ENCODE results near the gene YTHDF1.

Gene YTHDF1

DNA sequence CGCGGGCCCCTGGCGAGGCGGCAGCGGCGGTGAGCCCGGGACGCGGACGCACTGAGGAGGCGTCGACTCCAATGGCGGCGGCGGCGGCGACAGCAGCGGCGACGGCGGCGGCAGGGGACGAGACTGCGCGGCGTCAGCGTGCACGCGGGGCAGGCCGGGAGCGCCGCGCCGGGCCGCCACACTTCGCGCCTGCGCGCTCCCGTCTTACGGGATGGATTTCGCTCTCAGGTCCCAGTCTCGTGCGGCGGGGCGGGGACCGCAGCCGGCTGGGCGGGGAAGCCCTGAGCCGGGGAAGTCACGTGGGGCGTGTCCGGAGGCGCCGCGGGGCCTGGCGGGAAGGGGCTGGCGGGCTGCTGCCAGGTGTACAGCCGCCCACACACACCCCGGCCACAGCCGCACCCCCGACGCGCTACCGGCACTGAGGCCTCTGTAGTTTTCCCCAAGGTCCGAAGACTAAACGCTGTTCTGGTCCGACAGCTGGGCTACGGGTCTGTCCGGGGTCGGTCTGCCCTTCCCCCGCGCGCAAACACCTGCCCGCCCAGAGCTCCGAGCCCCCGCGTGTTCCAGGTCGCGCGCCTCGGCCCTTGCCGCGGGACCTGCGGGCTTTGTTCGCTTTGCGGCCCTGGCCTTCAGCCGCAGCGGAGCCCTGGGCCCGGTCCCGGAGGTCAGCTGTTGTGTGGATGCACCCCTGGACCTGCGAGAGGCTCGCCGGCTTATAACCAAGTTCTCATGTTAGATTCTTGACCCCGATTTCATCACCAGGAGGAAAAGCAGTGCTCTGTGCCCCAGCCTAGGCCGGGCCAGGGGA, at the start of gene YTHDF1:
Gene YTHDF1, minus strand, starts transcription at position 91 of the 808 bp plus-strand sequence. CDS start 239 bp downstream, outside the sequence.
- peak within 1 kb of the TSS; percentile 53 for H3K4me3 ChIP-seq (ENCODE audit: low read depth, low read length)
- TF ChIP-seq, protein P1, sequence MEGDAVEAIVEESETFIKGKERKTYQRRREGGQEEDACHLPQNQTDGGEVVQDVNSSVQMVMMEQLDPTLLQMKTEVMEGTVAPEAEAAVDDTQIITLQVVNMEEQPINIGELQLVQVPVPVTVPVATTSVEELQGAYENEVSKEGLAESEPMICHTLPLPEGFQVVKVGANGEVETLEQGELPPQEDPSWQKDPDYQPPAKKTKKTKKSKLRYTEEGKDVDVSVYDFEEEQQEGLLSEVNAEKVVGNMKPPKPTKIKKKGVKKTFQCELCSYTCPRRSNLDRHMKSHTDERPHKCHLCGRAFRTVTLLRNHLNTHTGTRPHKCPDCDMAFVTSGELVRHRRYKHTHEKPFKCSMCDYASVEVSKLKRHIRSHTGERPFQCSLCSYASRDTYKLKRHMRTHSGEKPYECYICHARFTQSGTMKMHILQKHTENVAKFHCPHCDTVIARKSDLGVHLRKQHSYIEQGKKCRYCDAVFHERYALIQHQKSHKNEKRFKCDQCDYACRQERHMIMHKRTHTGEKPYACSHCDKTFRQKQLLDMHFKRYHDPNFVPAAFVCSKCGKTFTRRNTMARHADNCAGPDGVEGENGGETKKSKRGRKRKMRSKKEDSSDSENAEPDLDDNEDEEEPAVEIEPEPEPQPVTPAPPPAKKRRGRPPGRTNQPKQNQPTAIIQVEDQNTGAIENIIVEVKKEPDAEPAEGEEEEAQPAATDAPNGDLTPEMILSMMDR (IDR thresholded peaks at IDR 0.05; ENCODE audit: borderline replicate concordance, insufficient read depth, low read depth, low read length): no peak

DNA sequence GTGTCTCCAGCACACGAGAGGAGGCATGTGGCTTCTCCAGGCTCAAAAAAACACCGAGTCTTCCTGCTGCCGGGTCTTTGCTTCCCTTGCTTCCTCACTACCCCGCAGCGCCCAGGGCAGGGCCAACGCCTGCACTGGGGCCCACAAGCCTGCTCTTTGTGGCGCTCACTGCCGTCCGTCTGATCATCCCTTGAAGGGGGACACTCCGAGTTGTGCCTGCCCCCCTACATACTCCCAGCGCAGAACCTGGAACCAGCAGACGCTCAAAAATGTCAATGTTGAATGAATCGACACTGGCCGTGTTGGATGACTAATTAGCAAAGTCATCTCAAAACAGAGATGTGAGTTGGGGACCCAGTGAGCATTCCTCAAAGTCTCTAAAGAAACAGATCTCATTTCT, 48.6 kb upstream of the YTHDF1 start:
- TF ChIP-seq, protein P1 (IDR thresholded peaks at IDR 0.05; ENCODE audit: borderline replicate concordance, insufficient read depth, low read depth, low read length): no peak
- no peak overlapping the region for H3K4me3 ChIP-seq (ENCODE audit: low read depth, low read length)

DNA sequence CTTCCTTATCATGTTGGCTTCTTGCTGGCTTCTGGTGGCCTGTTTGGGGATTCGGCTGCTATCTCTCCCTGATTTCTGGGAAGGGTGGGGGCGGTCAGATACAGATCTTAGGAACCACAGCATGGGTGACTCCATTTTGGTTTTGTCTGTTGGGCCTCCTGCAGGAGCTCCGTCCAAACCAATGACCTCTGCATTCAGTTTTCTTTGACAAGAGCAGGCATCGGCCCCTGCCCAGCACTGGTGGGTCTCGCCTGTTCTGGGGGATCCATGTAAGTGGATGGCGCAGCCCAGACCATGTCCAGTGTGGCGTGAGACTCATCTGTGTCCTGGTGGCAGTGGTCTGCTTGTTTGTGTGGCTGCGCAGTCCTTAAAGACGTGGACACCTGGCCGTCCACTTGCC, 48.1 kb upstream of the YTHDF1 start:
- TF ChIP-seq, protein P1 (IDR thresholded peaks at IDR 0.05; ENCODE audit: borderline replicate concordance, insufficient read depth, low read depth, low read length): no peak
- H3K4me3 ChIP-seq (ENCODE audit: low read depth, low read length): no peak overlapping the region

DNA sequence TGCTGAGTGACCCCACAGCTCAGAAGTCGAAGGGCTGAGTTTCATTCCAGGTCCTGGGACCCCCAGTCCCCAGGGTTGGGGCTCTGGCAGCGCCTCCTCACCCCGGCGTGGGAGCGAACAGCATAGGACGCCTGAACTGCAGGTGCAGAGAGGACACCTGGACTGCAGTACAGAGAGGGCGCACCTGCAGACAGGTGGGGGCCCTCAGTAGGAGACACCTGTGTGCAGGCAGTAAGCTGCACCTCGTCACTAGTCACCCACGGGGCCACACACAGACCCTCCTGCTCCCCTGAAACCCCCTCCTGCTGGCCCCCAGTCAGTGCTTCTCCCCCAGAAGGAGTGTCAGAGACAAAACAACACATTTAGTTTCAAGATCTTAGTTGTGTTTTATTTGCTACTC, 46.9 kb upstream of the YTHDF1 start:
- TF ChIP-seq, protein P1 (IDR thresholded peaks at IDR 0.05; ENCODE audit: borderline replicate concordance, insufficient read depth, low read depth, low read length): no peak
- H3K4me3 ChIP-seq (ENCODE audit: low read depth, low read length): no peak overlapping the region

DNA sequence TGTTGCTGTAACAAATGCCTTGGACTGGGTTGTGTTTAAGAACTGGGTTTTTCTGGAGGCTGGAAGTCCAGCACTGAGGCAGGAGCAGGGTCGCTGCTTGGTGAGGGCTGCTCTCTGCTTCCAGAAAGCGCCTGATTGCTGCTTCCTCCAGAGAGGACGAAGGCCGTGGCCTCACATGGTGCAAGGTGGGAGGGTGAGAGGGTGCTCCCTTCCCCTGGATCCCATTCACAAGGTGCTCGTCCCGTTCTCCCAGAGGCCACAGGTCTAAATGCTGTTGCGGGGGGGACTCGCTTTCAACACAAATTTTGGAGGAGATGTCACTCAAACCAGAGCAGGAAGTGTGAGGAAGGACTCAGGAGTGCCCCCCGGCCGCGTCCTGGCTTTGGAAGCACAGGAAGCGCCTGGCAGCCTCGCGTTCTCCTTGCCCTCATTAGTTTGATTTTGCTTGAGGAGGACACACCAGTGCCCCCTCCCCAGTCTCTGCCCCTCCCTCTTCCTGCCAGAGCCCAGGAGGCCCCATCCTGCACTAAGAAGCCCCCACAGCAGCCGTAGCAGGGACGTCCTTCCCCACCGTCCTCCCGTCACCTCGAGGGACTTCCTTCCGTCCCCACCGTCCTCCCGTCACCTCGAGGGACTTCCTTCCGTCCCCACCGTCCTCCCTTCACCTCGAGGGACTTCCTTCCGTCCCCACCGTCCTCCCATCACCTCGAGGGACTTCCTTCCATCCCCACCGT, 46.0 kb upstream of the YTHDF1 start:
- TF ChIP-seq, protein P1 (IDR thresholded peaks at IDR 0.05; ENCODE audit: borderline replicate concordance, insufficient read depth, low read depth, low read length): no peak
- no peak overlapping the region for H3K4me3 ChIP-seq (ENCODE audit: low read depth, low read length)

DNA sequence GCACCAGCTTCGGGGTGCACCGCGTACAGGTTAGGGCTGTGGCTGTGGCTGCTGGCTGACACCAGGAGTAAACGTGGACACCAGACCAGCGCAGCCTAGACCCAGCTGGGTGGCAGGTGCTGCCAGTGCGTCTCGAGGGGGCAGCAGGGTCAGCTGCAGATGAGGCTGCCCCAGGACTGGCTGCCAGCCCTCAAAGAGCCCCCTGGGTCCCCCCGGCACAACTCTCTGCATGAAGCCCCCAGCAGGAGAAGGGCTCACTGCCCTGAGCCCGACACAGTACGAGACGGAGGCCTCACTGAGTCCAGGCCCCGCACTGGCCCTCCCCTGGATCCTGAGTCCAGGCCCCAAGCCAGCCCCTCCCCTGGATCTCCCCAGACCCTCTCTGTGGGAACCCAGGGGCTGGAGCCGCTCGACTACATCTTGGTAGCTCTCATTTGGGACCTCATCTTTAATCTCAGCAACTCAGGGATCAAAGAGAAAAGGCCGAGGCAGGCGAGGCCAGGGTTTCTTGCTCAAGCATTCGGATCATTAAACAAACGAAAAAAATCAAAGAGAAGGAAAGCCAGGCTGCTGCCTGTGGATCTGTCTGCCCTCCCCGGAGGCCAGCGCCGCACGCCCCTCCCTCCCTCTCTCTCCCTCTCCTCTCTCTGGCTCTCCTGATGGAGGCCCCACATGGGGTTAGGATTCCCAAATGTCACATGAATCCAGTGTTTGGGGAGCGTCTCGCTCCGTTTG, 45.3 kb upstream of the YTHDF1 start:
- TF ChIP-seq, protein P1 (IDR thresholded peaks at IDR 0.05; ENCODE audit: borderline replicate concordance, insufficient read depth, low read depth, low read length): no peak
- no peak overlapping the region for H3K4me3 ChIP-seq (ENCODE audit: low read depth, low read length)
